ENCODE data around the gene KIF26B.

DNA sequence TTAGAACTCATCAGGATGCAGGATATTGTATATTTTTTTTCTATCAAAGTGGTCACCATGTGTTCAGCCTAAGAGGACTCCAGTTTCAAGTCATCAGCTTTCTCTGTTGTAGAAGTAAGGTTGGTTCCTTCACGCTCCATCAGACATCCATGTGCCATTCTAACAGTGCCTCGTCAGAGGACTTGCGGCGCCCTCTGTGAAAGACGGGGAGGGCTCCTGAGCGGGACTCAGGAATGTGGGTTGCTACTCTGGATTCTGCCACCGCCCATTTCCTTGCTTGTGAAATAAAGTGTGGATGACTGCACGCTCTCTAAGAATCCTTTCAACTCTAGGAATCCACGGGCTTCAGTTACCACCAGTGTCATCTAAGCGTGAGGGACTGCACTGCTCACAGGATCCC, 593.5 kb downstream of the KIF26B start:
- TF ChIP-seq EZH2phosphoT487 (IDR thresholded peaks at IDR 0.05; ENCODE audit: low read length): no peak
- TF ChIP-seq, protein P1, sequence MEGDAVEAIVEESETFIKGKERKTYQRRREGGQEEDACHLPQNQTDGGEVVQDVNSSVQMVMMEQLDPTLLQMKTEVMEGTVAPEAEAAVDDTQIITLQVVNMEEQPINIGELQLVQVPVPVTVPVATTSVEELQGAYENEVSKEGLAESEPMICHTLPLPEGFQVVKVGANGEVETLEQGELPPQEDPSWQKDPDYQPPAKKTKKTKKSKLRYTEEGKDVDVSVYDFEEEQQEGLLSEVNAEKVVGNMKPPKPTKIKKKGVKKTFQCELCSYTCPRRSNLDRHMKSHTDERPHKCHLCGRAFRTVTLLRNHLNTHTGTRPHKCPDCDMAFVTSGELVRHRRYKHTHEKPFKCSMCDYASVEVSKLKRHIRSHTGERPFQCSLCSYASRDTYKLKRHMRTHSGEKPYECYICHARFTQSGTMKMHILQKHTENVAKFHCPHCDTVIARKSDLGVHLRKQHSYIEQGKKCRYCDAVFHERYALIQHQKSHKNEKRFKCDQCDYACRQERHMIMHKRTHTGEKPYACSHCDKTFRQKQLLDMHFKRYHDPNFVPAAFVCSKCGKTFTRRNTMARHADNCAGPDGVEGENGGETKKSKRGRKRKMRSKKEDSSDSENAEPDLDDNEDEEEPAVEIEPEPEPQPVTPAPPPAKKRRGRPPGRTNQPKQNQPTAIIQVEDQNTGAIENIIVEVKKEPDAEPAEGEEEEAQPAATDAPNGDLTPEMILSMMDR (IDR thresholded peaks at IDR 0.05; ENCODE audit: low read length): no peak
- no peak for TF ChIP-seq EZH2 (optimal IDR thresholded peaks at IDR 0.05; ENCODE audit: low read depth, low read length)

All from MM.1S (cell line).